Measurements from ENCODE around the gene PATL1. TPM values are rescaled to one million over a fixed set of nuclear protein-coding genes. Genes with fewer than 3 reads are reported as not detected.

PATL1 gene
- total RNA-seq, 4 donors from 2014 or later = 12.6 to 23.8 (median 15.2) TPM

GRCh38 chr11:59678813-59679165, 10.0 kb upstream of the PATL1 start:
- no peak for TF ChIP-seq CTCF (IDR thresholded peaks at IDR 0.05; ENCODE audit: low read depth)

GRCh38 chr11:59678118-59678812, 9.4 kb upstream of the PATL1 start:
- no peak for TF ChIP-seq CTCF (IDR thresholded peaks at IDR 0.05; ENCODE audit: low read depth)

DNA sequence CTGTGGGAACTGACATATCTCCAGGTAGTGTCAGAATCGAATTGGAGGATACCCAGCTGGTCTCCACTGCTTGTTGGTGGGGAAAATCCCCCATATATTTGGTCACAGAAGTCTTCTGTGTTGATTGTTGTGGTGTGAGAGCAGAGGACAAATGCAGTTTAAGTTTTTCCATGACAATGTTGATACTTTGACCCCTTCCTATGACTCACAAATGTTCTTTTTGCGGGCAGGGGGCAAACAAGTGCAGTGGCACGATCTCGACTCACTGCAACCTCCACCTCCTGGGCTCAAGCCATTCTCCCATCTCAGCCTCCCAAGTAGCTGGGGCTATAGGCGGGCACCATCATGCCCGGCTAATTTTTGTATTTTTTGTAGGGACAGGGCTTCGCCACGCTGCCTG, 7.4 kb upstream of the PATL1 start:
- no peak for TF ChIP-seq CTCF (IDR thresholded peaks at IDR 0.05; ENCODE audit: low read depth)

- TF ChIP-seq CTCF (IDR thresholded peaks at IDR 0.05; ENCODE audit: low read depth) = no peak
Measured at GRCh38 chr11:59674291-59674690, 5.5 kb upstream of the PATL1 start.

GRCh38 chr11:59673291-59673690, 4.5 kb upstream of the PATL1 start:
- no peak for TF ChIP-seq CTCF (IDR thresholded peaks at IDR 0.05; ENCODE audit: low read depth)

DNA sequence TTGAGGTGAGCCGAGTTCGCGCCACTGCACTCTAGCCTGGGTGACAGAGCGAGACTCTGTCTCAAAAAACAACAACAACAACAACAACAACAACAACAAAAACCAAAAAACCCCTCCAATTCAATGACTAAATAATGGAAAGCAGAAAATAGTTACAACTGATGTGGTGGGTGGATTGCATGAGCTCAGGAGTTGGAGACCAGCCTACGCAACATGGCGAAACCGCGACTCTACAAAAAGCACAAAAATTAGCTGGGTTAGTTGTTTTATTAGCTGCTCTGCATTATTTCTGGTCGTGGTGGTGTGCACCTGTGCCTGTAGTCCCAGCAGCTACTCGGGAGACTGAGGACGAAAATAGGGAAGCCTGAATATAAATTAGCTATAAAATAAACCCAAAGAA, 2.6 kb upstream of the PATL1 start:
- TF ChIP-seq CTCF (IDR thresholded peaks at IDR 0.05; ENCODE audit: low read depth) = no peak

GRCh38 chr11:59669611-59670009, 773 bp upstream of the PATL1 start:
- TF ChIP-seq CTCF (IDR thresholded peaks at IDR 0.05; ENCODE audit: low read depth) = no peak
